Endothelial cell (in vitro differentiated cells): ENCODE measurements around the gene ABAT. TPM values are rescaled to one million over a fixed set of nuclear protein-coding genes. Genes with fewer than 3 reads are reported as not detected.

Source experiments
- DNase-seq: peaks from one replicate; pipeline ENCODE4 v3.0.0; 2021; ENCODE audit warnings: low spot score
- H3K27ac Mint-ChIP-seq: one replicate; pipeline ENCODE4 v1.8.0; 2021; ENCODE audit warnings: mixed read lengths, inconsistent platforms; ENCODE audit not compliant: unreplicated experiment
- H3K27me3 Mint-ChIP-seq: one replicate; pipeline ENCODE4 v1.8.0; 2021; ENCODE audit warnings: mild to moderate bottlenecking, moderate library complexity, mixed read lengths, inconsistent platforms; ENCODE audit not compliant: unreplicated experiment
- H3K36me3 Mint-ChIP-seq: one replicate; pipeline ENCODE4 v1.8.0; 2021; ENCODE audit warnings: mild to moderate bottlenecking, low read depth, mixed read lengths, inconsistent platforms; ENCODE audit not compliant: unreplicated experiment
- H3K4me1 Mint-ChIP-seq: one replicate; pipeline ENCODE4 v1.8.0; 2021; ENCODE audit warnings: mild to moderate bottlenecking, mixed read lengths, inconsistent platforms; ENCODE audit not compliant: unreplicated experiment
- H3K4me3 Mint-ChIP-seq: one replicate; pipeline ENCODE4 v1.8.0; 2021; ENCODE audit warnings: mild to moderate bottlenecking, mixed read lengths, inconsistent platforms; ENCODE audit not compliant: unreplicated experiment
- H3K9me3 Mint-ChIP-seq: one replicate; pipeline ENCODE4 v1.8.0; 2021; ENCODE audit warnings: mixed read lengths, inconsistent platforms; ENCODE audit not compliant: unreplicated experiment
- CTCF ChIP-seq: fragments of 200-600 bp; sonication (generic); IDR thresholded peaks from one replicate; pipeline ENCODE4 v1.5.0; 2021; ENCODE audit warnings: antibody characterized with exemption; ENCODE audit not compliant: unreplicated experiment
- total RNA-seq: library from RNA; stranded (reverse); fragmentation: NEBNext Ultra II Directional; extraction: Animal tissue kit (Norgen Biotek cat#: 25700); gene quantifications from one replicate; pipeline ENCODE4 v1.2.1, GENCODE V29; 2021; ENCODE audit not compliant: unreplicated experiment

ABAT gene
- total RNA-seq, 1 donor from 2014 or later = 1.6 TPM

GRCh38 chr16:8682551-8683259, 8.3 kb downstream of the ABAT start:
- H3K4me3 Mint-ChIP-seq = no peak overlapping the region
- H3K27me3 Mint-ChIP-seq = peaks cover 5% of the 10 kb centered on the region
- H3K9me3 Mint-ChIP-seq = no peaks in the 10 kb centered on the region
- no peaks in the 10 kb centered on the region for H3K4me1 Mint-ChIP-seq
- no peak overlapping the region for H3K27ac Mint-ChIP-seq
- TF ChIP-seq CTCF = no peak
- no peak for DNase-seq
- H3K36me3 Mint-ChIP-seq = no peaks in the 10 kb centered on the region

GRCh38 chr16:8683640-8684039, 9.2 kb downstream of the ABAT start:
- H3K27ac Mint-ChIP-seq = no peak overlapping the region
- no peak overlapping the region for H3K4me3 Mint-ChIP-seq
- H3K27me3 Mint-ChIP-seq = peaks cover 5% of the 10 kb centered on the region

GRCh38 chr16:8685617-8686016, 11.2 kb downstream of the ABAT start:
- no peak for DNase-seq

More at GRCh38 chr16:8683640-8684039, 9.2 kb downstream of the ABAT start:
- Mint-ChIP-seq H3K36me3 (no peaks in the 10 kb centered on the region), H3K9me3 (no peaks in the 10 kb centered on the region), H3K4me1 (no peaks in the 10 kb centered on the region)
- DNase-seq = no peak
- TF ChIP-seq CTCF = no peak

GRCh38 chr16:8686031-8686621, 11.7 kb downstream of the ABAT start:
- H3K4me3 Mint-ChIP-seq = no peak overlapping the region
- H3K4me1 Mint-ChIP-seq = no peaks in the 10 kb centered on the region
- H3K36me3 Mint-ChIP-seq = peaks cover 13% of the 10 kb centered on the region
- no peak for DNase-seq
- no peak overlapping the region for H3K27ac Mint-ChIP-seq
- H3K27me3 Mint-ChIP-seq = peaks cover 5% of the 10 kb centered on the region
- peaks cover 7% of the 10 kb centered on the region for H3K9me3 Mint-ChIP-seq
- no peak for TF ChIP-seq CTCF

More at GRCh38 chr16:8685617-8686016, 11.2 kb downstream of the ABAT start:
- H3K27me3 Mint-ChIP-seq = peaks cover 5% of the 10 kb centered on the region
- no peaks in the 10 kb centered on the region for H3K4me1 Mint-ChIP-seq
- H3K36me3 Mint-ChIP-seq = peaks cover 11% of the 10 kb centered on the region
- no peak for TF ChIP-seq CTCF
- H3K27ac Mint-ChIP-seq = no peak overlapping the region
- no peak overlapping the region for H3K4me3 Mint-ChIP-seq
- H3K9me3 Mint-ChIP-seq = peaks cover 7% of the 10 kb centered on the region

GRCh38 chr16:8686879-8687278, 12.5 kb downstream of the ABAT start:
- no peak for DNase-seq

More at GRCh38 chr16:8686879-8687278, 12.5 kb downstream of the ABAT start:
- Mint-ChIP-seq H3K27me3 (peaks cover 5% of the 10 kb centered on the region), H3K4me3 (no peak overlapping the region), H3K9me3 (peaks cover 7% of the 10 kb centered on the region), H3K36me3 (peaks cover 13% of the 10 kb centered on the region), H3K4me1 (no peaks in the 10 kb centered on the region), H3K27ac (no peak overlapping the region)
- TF ChIP-seq CTCF = no peak
